HuH-7.5 (cell line): Measurements from ENCODE around the gene SLC25A36.
A peak's percentile ranks its signal among the peaks of the same experiment; 100 is the strongest.
"Not testable (repeated sequence)": the region's sequence is repeated elsewhere in the genome, so short reads cannot be mapped to it uniquely, and the experiment has no call there.

Experiments used
- DNase-seq: peaks from one replicate; pipeline ENCODE4 v3.0.0; 2011; ENCODE audit warnings: low spot score

SLC25A36 gene

GRCh38 chr3:140995881-140996280 is 54.2 kb downstream of the SLC25A36 start:
- no peak for DNase-seq

- peak; percentile 33 for DNase-seq
Observed at GRCh38 chr3:141000027-141000663, 58.5 kb downstream of the SLC25A36 start.

- DNase-seq, result no peak
Observed at GRCh38 chr3:141000686-141001085, 59.0 kb downstream of the SLC25A36 start.

GRCh38 chr3:141006344-141006743 is 64.7 kb downstream of the SLC25A36 start:
- DNase-seq, result no peak

GRCh38 chr3:141009496-141009895 is 67.9 kb downstream of the SLC25A36 start:
- no peak for DNase-seq

GRCh38 chr3:141011232-141011996 is 69.8 kb downstream of the SLC25A36 start:
- DNase-seq, result peak; percentile 28

- DNase-seq, result no peak
Observed at GRCh38 chr3:141011997-141012262, 70.3 kb downstream of the SLC25A36 start.

- DNase-seq, result no peak
Observed at GRCh38 chr3:141012571-141012970, 70.9 kb downstream of the SLC25A36 start.

- no peak for DNase-seq
Observed at GRCh38 chr3:141015481-141015880, 73.8 kb downstream of the SLC25A36 start.

- DNase-seq, result not testable (repeated sequence)
Observed at GRCh38 chr3:141017366-141018322, 76.0 kb downstream of the SLC25A36 start.

GRCh38 chr3:141019244-141019643 is 77.6 kb downstream of the SLC25A36 start:
- no peak for DNase-seq

GRCh38 chr3:141020143-141020830 is 78.7 kb downstream of the SLC25A36 start:
- no peak for DNase-seq

- DNase-seq, result no peak
Observed at GRCh38 chr3:141021261-141021660, 79.6 kb downstream of the SLC25A36 start.
